OCI-LY3 (cell line): ENCODE results near the gene CAB39.

Source experiments
- CTCF ChIP-seq: fragments of 200-600, 300-600 bp; sonication (generic); IDR thresholded peaks from 2 replicates; pipeline ENCODE4 v1.5.1; 2014; ENCODE audit warnings: antibody characterized with exemption, low read length, low read depth
- EZH2phosphoT487 ChIP-seq: fragments of 200-600 bp; shearing (Covaris generic); IDR thresholded peaks from 2 replicates; pipeline ENCODE4 v1.6.1; 2018; ENCODE audit warnings: antibody characterized with exemption, mixed run types, low read depth

- TF ChIP-seq CTCF (no peak), EZH2phosphoT487 (no peak)
Observed at GRCh38 chr2:230719340-230719739, 6.7 kb downstream of the CAB39 start.
